ENCODE measurements around the gene RBMS2.

GRCh38 chr12:56600753-56601152, 79.1 kb downstream of the RBMS2 start:
- TF ChIP-seq POLR2A (IDR thresholded peaks at IDR 0.05) = no peak
- no peak for TF ChIP-seq CTCF (IDR thresholded peaks at IDR 0.05)

Measured in transverse colon (tissue), 3 donors.